HepG2 (cell line): ENCODE data around the gene PCSK5. TPM values are rescaled to one million over a fixed set of nuclear protein-coding genes. Genes with fewer than 3 reads are reported as not detected.

Experiments used
- ATAC-seq: fragments of 200-7000 bp; cut with Tn5 transposase; 3 replicates; pipeline ENCODE4 v1.9.1; 2020; ENCODE audit warnings: mild to moderate bottlenecking, moderate library complexity
- BruUV-seq: library from RNA; stranded (reverse); fragments of 400-500 nt; replicated peaks from 2 replicates; lab custom pipeline; 2021; lab: Mats Ljungman, UMichigan
- CTCF ChIA-PET: fragments of 300-600 bp; formaldehyde crosslinking; extraction: SDS; loops from one replicate; lab custom pipeline; 2021; ENCODE audit warnings: low total read pairs, inconsistent platforms, low intra/inter-chr PET ratio; lab: Yijun Ruan, JAX
- POLR2A ChIA-PET: fragments of 350-600 bp; sonication (Branson Sonifier 250); formaldehyde crosslinking; loops from one replicate; lab custom pipeline; 2020; ENCODE audit warnings: antibody characterized with exemption, inconsistent platforms; lab: Yijun Ruan, JAX
- DNase-seq: peaks from one replicate; pipeline ENCODE4 v3.0.0-alpha.2; 2015; ENCODE audit warnings: low spot score
- FAIRE-seq: peaks from 3 replicates; lab custom pipeline; 2011; peaks lifted over from hg19 to GRCh38; lab: Jason Lieb, UNC
- H2AFZ ChIP-seq: one replicate; pipeline ENCODE4 v1.6.1; 2011; ENCODE audit warnings: low read length, inconsistent platforms
- H3K27ac ChIP-seq: fragments of 300-600 bp; 3 replicates; pipeline ENCODE4 v1.8.0; 2011; ENCODE audit warnings: mixed run types, mild to moderate bottlenecking, mixed read lengths, low read length, inconsistent platforms; ENCODE audit not compliant: insufficient read depth; ENCODE audit errors: extremely low read length
- H3K27me3 ChIP-seq, 2 experiments: fragments of 200-600 bp in 1 of 2; 2 replicates in 1 of 2; 3 replicates in 1 of 2; pipeline versions ENCODE4 v1.6.0 to v1.8.0; 2011; ENCODE audit warnings: low read length in 2 of 2, mild to moderate bottlenecking in 2 of 2, moderate library complexity in 2 of 2, inconsistent platforms in 1 of 2; ENCODE audit not compliant: insufficient read depth in 2 of 2, control insufficient read depth in 1 of 2
- H3K36me3 ChIP-seq, 2 experiments: fragments of 200-600 bp in 1 of 2; replicated peaks in 1 of 2; 2 replicates in 1 of 2; 3 replicates in 1 of 2; pipeline versions ENCODE4 v1.5.1 to v1.8.0; 2011; ENCODE audit warnings: low read length in 2 of 2, inconsistent platforms in 1 of 2; ENCODE audit not compliant: insufficient read depth in 2 of 2, control insufficient read depth in 1 of 2
- H3K4me1 ChIP-seq: 2 replicates; pipeline ENCODE4 v1.5.1; 2012; ENCODE audit warnings: low read length, inconsistent platforms; ENCODE audit not compliant: insufficient read depth
- H3K4me2 ChIP-seq: 2 replicates; pipeline ENCODE4 v1.6.0; 2011; ENCODE audit warnings: low read depth, low read length, inconsistent platforms
- H3K4me3 ChIP-seq, 3 experiments: fragments of 200-600 bp in 1 of 3; sonication (generic), shearing (Covaris generic) in 1 of 3; replicated peaks in 1 of 3; 2 replicates each; pipeline ENCODE4 v1.5.1; 2011 to 2016; ENCODE audit warnings: low read length in 3 of 3, inconsistent platforms in 2 of 3, low read depth in 2 of 3, mild to moderate bottlenecking in 2 of 3, control low read depth in 1 of 3, mixed read lengths in 1 of 3; ENCODE audit not compliant: insufficient read depth in 1 of 3
- H3K79me2 ChIP-seq: one replicate; pipeline ENCODE4 v1.6.1; 2011; ENCODE audit warnings: low read length, inconsistent platforms; ENCODE audit not compliant: insufficient read depth
- H3K9ac ChIP-seq: 2 replicates; pipeline ENCODE4 v1.6.0; 2011; ENCODE audit warnings: mild to moderate bottlenecking, low read depth, low read length, inconsistent platforms; ENCODE audit not compliant: insufficient read depth
- H3K9me3 ChIP-seq: 2 replicates; pipeline ENCODE4 v1.5.1; 2012; ENCODE audit warnings: mild to moderate bottlenecking, low read length
- H4K20me1 ChIP-seq: 2 replicates; pipeline ENCODE4 v1.6.0; 2011; ENCODE audit warnings: inconsistent platforms, mild to moderate bottlenecking, low read length, moderate library complexity; ENCODE audit not compliant: insufficient read depth
- CBX5 ChIP-seq: sonication (generic); formaldehyde crosslinking; IDR thresholded peaks from 2 replicates; pipeline ENCODE4 v1.4.0; 2020; ENCODE audit warnings: missing genetic modification reagents, borderline replicate concordance
- IRF1 ChIP-seq: sonication (generic); formaldehyde crosslinking; IDR thresholded peaks from 2 replicates; pipeline ENCODE4 v1.4.0; 2020; ENCODE audit warnings: low read depth, mild to moderate bottlenecking, missing genetic modification reagents
- KLF15 ChIP-seq: sonication (generic); formaldehyde crosslinking; IDR thresholded peaks from 2 replicates; pipeline ENCODE4 v1.8.1; 2023; ENCODE audit warnings: borderline replicate concordance, mild to moderate bottlenecking, inconsistent platforms, missing genetic modification reagents, mixed read lengths
- SAFB2 ChIP-seq: sonication (generic); formaldehyde crosslinking; IDR thresholded peaks from 2 replicates; pipeline ENCODE4 v1.5.1; 2020; ENCODE audit warnings: missing genetic modification reagents, low read depth, mild to moderate bottlenecking, borderline replicate concordance
- USF2 ChIP-seq, 2 experiments: sonication (generic) in 1 of 2; formaldehyde crosslinking in 1 of 2; IDR thresholded peaks; 2 replicates each; pipeline versions ENCODE4 v1.5.1 to v1.6.1; 2011 to 2020; ENCODE audit warnings: borderline replicate concordance in 1 of 2, low read depth in 1 of 2, low read length in 1 of 2, mild to moderate bottlenecking in 1 of 2, missing genetic modification reagents in 1 of 2, moderate library complexity in 1 of 2
- ZBTB33 ChIP-seq: sonication (generic); formaldehyde crosslinking; IDR thresholded peaks from 2 replicates; pipeline ENCODE4 v1.4.0; 2020; ENCODE audit warnings: missing genetic modification reagents
- ZNF614 ChIP-seq: IDR thresholded peaks from 2 replicates; pipeline ENCODE4 v1.6.1; 2018; ENCODE audit warnings: missing biosample characterization, missing genetic modification reagents, inconsistent platforms, borderline replicate concordance
- WGBS: methylation state at CpG from one replicate; pipeline ENCODE4 v1.1.6; 2017; ENCODE audit warnings: low lambda C conversion rate; 5-methylcytosine and 5-hydroxymethylcytosine counted together
- in situ Hi-C: cut with HindIII; loops from 2 replicates; pipeline ENCODE4 v1.10.0; 2017; ENCODE audit warnings: low pct_unique_long_range_greater_than_20kb; ENCODE audit not compliant: extremely low pct_ligation_motif_present
- intact Hi-C: fragments of 100-400 bp; cut with micrococcal nuclease; formaldehyde crosslinking; loops from one replicate; pipeline ENCODE4 v1.10.0; 2022; ENCODE audit not compliant: unreplicated experiment
- polyA plus RNA-seq, 8 experiments: library from polyadenylated mRNA; depleted of rRNA in 3 of 8; stranded (reverse) in 7 of 8; unstranded in 1 of 8; fragments of >200 nt; fragmentation: Illumina TruSeq in 4 of 8; extraction: Trizol in 4 of 8; gene quantifications; 2 replicates each; pipeline versions ENCODE4 v1.2.1 to v1.2.3, GENCODE V29; 2011 to 2016; ENCODE audit warnings: low read depth in 4 of 8, missing spikeins in 1 of 8, mixed read lengths in 1 of 8; ENCODE audit not compliant: insufficient read depth in 1 of 8
- total RNA-seq, 5 experiments: library from RNA; depleted of rRNA; stranded (reverse); fragments of >200 nt; fragmentation: Illumina TruSeq; extraction: Trizol; gene quantifications; 2 replicates each; pipeline ENCODE4 v1.2.3, GENCODE V29; 2016; ENCODE audit warnings: low read depth in 1 of 5
- TF ChIP-seq, protein P1 (sequence below): sonication (generic); formaldehyde crosslinking; IDR thresholded peaks from 2 replicates; pipeline ENCODE4 v1.4.0; 2020; ENCODE audit warnings: low read depth, missing genetic modification reagents

Gene PCSK5
- total and polyA plus RNA-seq, 2 of the 13 experiments (the other 11 are each of a cell fraction or from before 2014, with no cell fraction given), result 0.55 to 0.66 TPM

GRCh38 chr9:75988663-75989062 lies 98.2 kb downstream of the PCSK5 start:
- CTCF ChIA-PET, result no interaction called here
- no peaks in the 10 kb centered on the region for H3K27me3 ChIP-seq
- POLR2A ChIA-PET, result no interaction called here
- no peaks in the 10 kb centered on the region for H3K36me3 ChIP-seq
- no peak for FAIRE-seq
- WGBS, result 51% methylated on average over 2 of the region's 2 CpGs
- DNase-seq, result no peak
- BruUV-seq, result no TSS peak
- H3K79me2 ChIP-seq, result no peaks in the 10 kb centered on the region
- in situ Hi-C loops, result no loop called here
- no peak overlapping the region for H3K9ac ChIP-seq
- no peak for ATAC-seq
- no peaks in the 10 kb centered on the region for H3K9me3 ChIP-seq
- no peaks in the 10 kb centered on the region for H3K4me1 ChIP-seq
- TF ChIP-seq KLF15 (CRISPR knock-in tag), result no peak
- TF ChIP-seq USF2 (IDR thresholded peaks at IDR 0.05; ENCODE audit: low read depth, low read length), result no peak
- no peak for TF ChIP-seq USF2 (CRISPR knock-in tag; IDR thresholded peaks at IDR 0.05; ENCODE audit: borderline replicate concordance)
- H3K27ac ChIP-seq, result no peak overlapping the region
- no peak overlapping the region for H3K4me3 ChIP-seq
- intact Hi-C loops, result no loop called here
- no peak overlapping the region for H3K4me2 ChIP-seq
- no peak overlapping the region for H2AFZ ChIP-seq
- no peaks in the 10 kb centered on the region for H4K20me1 ChIP-seq

DNA sequence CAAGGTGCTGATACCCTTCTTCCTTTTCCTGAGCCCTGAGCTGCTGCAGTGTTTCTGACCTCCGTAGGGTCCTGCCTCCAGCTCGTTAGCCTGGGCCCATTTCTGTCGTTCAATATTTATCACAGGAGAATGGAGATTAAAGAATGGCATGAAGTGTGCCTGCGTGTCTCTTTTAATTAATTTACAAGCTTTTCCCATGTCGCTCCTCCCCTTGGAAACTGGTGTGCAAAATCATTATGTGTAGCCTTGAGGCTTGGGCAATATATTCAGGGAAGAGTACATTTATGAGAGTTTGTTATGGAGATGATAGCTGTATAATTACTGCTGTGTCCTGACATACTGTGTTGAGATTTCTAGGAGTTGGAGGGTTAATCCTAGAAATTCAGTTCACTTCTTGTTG lies 99.7 kb downstream of the PCSK5 start:
- no TSS peak for BruUV-seq
- H3K4me2 ChIP-seq, result no peak overlapping the region
- H3K4me3 ChIP-seq, result no peak overlapping the region
- ATAC-seq, result no peak
- 32% methylated on average over 5 of the region's 5 CpGs for WGBS
- H2AFZ ChIP-seq, result no peak overlapping the region
- H3K27me3 ChIP-seq, result no peaks in the 10 kb centered on the region
- POLR2A ChIA-PET, result no interaction called here
- in situ Hi-C loops, result no loop called here
- H3K79me2 ChIP-seq, result no peaks in the 10 kb centered on the region
- intact Hi-C loops, result no loop called here
- DNase-seq, result no peak
- H3K36me3 ChIP-seq, result no peaks in the 10 kb centered on the region
- H3K27ac ChIP-seq, result no peak overlapping the region
- no peaks in the 10 kb centered on the region for H3K9me3 ChIP-seq
- CTCF ChIA-PET, result no interaction called here
- no peaks in the 10 kb centered on the region for H3K4me1 ChIP-seq
- no peak overlapping the region for H3K9ac ChIP-seq
- H4K20me1 ChIP-seq, result no peaks in the 10 kb centered on the region; the same call in 1 of the 2 replicates
- no peak for FAIRE-seq
- TF ChIP-seq IRF1 (CRISPR knock-in tag) (no peak), ZNF614 (no peak), SAFB2 (no peak), CBX5 (no peak), ZBTB33 (no peak)
- TF ChIP-seq, protein P1, sequence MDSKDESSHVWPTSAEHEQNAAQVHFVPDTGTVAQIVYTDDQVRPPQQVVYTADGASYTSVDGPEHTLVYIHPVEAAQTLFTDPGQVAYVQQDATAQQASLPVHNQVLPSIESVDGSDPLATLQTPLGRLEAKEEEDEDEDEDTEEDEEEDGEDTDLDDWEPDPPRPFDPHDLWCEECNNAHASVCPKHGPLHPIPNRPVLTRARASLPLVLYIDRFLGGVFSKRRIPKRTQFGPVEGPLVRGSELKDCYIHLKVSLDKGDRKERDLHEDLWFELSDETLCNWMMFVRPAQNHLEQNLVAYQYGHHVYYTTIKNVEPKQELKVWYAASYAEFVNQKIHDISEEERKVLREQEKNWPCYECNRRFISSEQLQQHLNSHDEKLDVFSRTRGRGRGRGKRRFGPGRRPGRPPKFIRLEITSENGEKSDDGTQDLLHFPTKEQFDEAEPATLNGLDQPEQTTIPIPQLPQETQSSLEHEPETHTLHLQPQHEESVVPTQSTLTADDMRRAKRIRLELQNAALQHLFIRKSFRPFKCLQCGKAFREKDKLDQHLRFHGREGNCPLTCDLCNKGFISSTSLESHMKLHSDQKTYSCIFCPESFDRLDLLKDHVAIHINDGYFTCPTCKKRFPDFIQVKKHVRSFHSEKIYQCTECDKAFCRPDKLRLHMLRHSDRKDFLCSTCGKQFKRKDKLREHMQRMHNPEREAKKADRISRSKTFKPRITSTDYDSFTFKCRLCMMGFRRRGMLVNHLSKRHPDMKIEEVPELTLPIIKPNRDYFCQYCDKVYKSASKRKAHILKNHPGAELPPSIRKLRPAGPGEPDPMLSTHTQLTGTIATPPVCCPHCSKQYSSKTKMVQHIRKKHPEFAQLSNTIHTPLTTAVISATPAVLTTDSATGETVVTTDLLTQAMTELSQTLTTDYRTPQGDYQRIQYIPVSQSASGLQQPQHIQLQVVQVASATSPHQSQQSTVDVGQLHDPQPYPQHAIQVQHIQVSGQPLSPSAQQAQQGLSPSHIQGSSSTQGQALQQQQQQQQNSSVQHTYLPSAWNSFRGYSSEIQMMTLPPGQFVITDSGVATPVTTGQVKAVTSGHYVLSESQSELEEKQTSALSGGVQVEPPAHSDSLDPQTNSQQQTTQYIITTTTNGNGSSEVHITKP (CRISPR knock-in tag), result no peak
